Keratinocyte (primary cell): ENCODE measurements around the gene NSMCE1.

Experiments used
- EZH2 ChIP-seq: IDR thresholded peaks from one replicate; pipeline ENCODE4 v1.6.1; 2012; ENCODE audit warnings: inconsistent platforms, mild to moderate bottlenecking, low read length, moderate library complexity
- TF ChIP-seq, protein P1 (sequence below), 3 experiments: IDR thresholded peaks in 1 of 3; conservative IDR thresholded peaks in 1 of 3; optimal IDR thresholded peaks in 1 of 3; 2 replicates in 2 of 3; 3 replicates in 1 of 3; pipeline versions ENCODE3 to v1.5.1; 2011; ENCODE audit warnings: low read length in 3 of 3, mild to moderate bottlenecking in 3 of 3, moderate library complexity in 2 of 3, control low read depth in 1 of 3, inconsistent platforms in 1 of 3; ENCODE audit not compliant: insufficient read depth in 2 of 3; ENCODE audit errors: extremely low read depth in 1 of 3

DNA sequence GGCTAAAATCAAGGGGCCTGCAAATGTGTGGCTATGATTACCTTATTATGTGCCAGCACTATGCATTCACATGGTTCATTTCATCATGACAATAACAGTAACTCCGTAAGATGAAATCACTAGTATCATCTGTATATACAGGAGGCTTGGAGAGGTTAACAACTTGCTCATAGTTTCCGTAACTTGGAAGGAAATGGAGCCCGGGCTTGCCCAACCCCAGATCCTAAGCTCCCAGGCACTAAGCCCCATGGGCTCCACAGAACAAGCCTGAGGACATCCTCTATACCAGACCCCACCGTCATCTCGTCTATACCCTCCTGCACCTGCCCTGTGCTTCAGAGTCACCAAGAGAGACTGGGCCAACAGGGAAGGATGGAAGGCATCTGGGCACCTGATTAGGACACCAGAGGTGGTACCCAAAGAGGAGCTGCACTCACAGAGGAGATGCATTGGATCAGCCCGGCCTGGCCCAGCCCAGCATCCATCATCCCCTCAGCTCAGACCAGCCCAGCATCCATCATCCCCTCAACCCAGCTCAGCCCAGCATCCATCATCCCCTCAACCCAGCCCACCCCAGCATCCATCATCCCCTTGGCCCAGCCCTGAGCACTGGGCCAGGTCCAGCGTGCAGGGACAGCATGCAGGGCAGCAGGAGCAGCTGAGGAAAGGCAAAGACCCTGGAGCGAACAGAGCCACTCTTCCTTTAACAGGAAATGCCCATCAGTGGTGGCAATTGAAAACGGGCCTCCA is 28.5 kb downstream of the NSMCE1 start:
- TF ChIP-seq, protein P1, sequence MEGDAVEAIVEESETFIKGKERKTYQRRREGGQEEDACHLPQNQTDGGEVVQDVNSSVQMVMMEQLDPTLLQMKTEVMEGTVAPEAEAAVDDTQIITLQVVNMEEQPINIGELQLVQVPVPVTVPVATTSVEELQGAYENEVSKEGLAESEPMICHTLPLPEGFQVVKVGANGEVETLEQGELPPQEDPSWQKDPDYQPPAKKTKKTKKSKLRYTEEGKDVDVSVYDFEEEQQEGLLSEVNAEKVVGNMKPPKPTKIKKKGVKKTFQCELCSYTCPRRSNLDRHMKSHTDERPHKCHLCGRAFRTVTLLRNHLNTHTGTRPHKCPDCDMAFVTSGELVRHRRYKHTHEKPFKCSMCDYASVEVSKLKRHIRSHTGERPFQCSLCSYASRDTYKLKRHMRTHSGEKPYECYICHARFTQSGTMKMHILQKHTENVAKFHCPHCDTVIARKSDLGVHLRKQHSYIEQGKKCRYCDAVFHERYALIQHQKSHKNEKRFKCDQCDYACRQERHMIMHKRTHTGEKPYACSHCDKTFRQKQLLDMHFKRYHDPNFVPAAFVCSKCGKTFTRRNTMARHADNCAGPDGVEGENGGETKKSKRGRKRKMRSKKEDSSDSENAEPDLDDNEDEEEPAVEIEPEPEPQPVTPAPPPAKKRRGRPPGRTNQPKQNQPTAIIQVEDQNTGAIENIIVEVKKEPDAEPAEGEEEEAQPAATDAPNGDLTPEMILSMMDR (optimal IDR thresholded peaks at IDR 0.05 in 1 of 3, IDR thresholded peaks at IDR 0.05 in 1 of 3, conservative IDR thresholded peaks at IDR 0.05 in 1 of 3; ENCODE audit: extremely low read depth in 1 of 3, insufficient read depth in 2 of 3, low read length in 3 of 3), result no peak
- no peak for TF ChIP-seq EZH2
